DOHH2 (cell line): ENCODE data around the gene GPATCH11.

Experiments used
- H3F3A ChIP-seq: fragments of 200-600 bp; sonication (generic), shearing (Covaris generic); 2 replicates; pipeline ENCODE4 v1.6.0; 2016; ENCODE audit warnings: antibody characterized with exemption, mild to moderate bottlenecking; ENCODE audit not compliant: control insufficient read depth, insufficient read depth
- H3K27ac ChIP-seq: fragments of 200-600 bp; sonication (generic); 2 replicates; pipeline ENCODE4 v1.5.1; 2014; ENCODE audit warnings: low read depth, mild to moderate bottlenecking, low read length, moderate library complexity
- H3K27me3 ChIP-seq: fragments of 200-600 bp; sonication (generic); 2 replicates; pipeline ENCODE4 v1.6.1; 2014; ENCODE audit warnings: mild to moderate bottlenecking, low read length, mixed read lengths; ENCODE audit not compliant: control insufficient read depth
- H3K36me3 ChIP-seq: fragments of 200-600 bp; sonication (generic); 2 replicates; pipeline ENCODE4 v1.6.1; 2014; ENCODE audit warnings: mild to moderate bottlenecking, low read length, moderate library complexity, mixed read lengths; ENCODE audit not compliant: control insufficient read depth
- H3K4me1 ChIP-seq: fragments of 200-600 bp; sonication (generic); 2 replicates; pipeline ENCODE4 v1.6.1; 2014; ENCODE audit warnings: mild to moderate bottlenecking, low read length, mixed read lengths; ENCODE audit not compliant: control insufficient read depth
- H3K4me2 ChIP-seq: fragments of 200-600 bp; sonication (generic); 2 replicates; pipeline ENCODE4 v1.6.0; 2014; ENCODE audit warnings: mild to moderate bottlenecking, low read length, moderate library complexity
- H3K4me3 ChIP-seq: fragments of 200-600 bp; sonication (generic); 2 replicates; pipeline ENCODE4 v1.5.1; 2014; ENCODE audit warnings: mild to moderate bottlenecking, low read length, mixed read lengths
- H3K79me2 ChIP-seq: fragments of 200-600 bp; sonication (generic); 2 replicates; pipeline ENCODE4 v1.6.1; 2014; ENCODE audit warnings: mild to moderate bottlenecking, low read length, mixed read lengths; ENCODE audit not compliant: control insufficient read depth
- H3K9me2 ChIP-seq: fragments of 200-600 bp; sonication (generic); replicated peaks from 2 replicates; pipeline ENCODE4 v1.6.1; 2014; ENCODE audit warnings: mild to moderate bottlenecking, low read length, mixed read lengths; ENCODE audit not compliant: control insufficient read depth
- H3K9me3 ChIP-seq: fragments of 200-600 bp; sonication (generic); 2 replicates; pipeline ENCODE4 v1.6.1; 2014; ENCODE audit warnings: antibody characterized with exemption, low read length, mixed read lengths; ENCODE audit not compliant: control insufficient read depth, insufficient read depth
- H4K20me1 ChIP-seq: fragments of 200-600 bp; sonication (generic); 2 replicates; pipeline ENCODE4 v1.6.0; 2014; ENCODE audit warnings: low read depth, mild to moderate bottlenecking, antibody characterized with exemption, low read length, moderate library complexity; ENCODE audit not compliant: control insufficient read depth, insufficient read depth
- EZH2phosphoT487 ChIP-seq: fragments of 200-600 bp; sonication (generic); IDR thresholded peaks from 2 replicates; pipeline ENCODE4 v1.6.1; 2017; ENCODE audit warnings: borderline replicate concordance, mild to moderate bottlenecking, antibody characterized with exemption, low read length, moderate library complexity, mixed read lengths
- TF ChIP-seq, protein P1 (sequence below): fragments of 200-600 bp; sonication (generic); IDR thresholded peaks from one replicate; pipeline ENCODE4 v1.5.1; 2014; ENCODE audit warnings: antibody characterized with exemption, mild to moderate bottlenecking, low read depth, low read length; ENCODE audit not compliant: poor library complexity, severe bottlenecking

The GPATCH11 gene

DNA sequence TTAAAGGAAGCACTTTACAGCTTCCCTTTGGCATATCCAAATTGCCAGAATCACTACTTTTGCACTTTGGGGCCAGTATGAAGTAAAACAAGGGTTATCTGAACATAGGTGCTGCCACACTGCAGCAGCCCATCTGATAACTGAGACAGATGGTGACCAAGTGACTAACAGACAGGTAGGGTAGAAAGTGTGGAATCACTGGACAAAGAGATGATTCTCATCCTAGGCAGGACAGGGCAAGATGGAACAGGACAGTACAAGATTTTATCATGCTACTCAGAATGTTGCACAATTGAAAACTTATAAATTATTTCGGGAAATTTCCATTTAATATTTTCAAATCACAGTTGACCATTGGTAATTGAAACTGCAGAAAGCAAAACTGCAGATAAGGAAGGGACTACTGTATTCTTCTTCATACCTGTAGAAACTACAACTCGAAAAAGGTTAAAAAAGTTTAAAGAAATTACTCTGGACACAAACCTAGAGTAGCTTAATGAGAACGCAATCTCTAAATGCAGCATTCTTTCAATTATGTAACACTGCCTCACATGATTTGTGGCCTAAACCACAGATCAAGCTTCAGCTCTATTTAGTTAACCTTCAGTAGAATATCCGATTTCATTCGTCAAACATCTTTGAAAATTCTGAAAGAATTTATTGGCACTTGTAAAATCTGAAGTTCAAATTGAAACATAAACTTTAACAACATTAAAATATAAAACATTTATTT is 31.6 kb upstream of the GPATCH11 start:
- Histone ChIP-seq H3K27me3 (no peaks in the 10 kb centered on the region), H3F3A (no peaks in the 10 kb centered on the region), H3K9me3 (no peaks in the 10 kb centered on the region), H3K27ac (no peak overlapping the region), H3K4me3 (no peak overlapping the region), H4K20me1 (no peaks in the 10 kb centered on the region), H3K9me2 (no peaks in the 10 kb centered on the region), H3K4me2 (no peak overlapping the region), H3K36me3 (peaks cover 38% of the 10 kb centered on the region), H3K4me1 (no peaks in the 10 kb centered on the region), H3K79me2 (no peaks in the 10 kb centered on the region)
- no peak for TF ChIP-seq EZH2phosphoT487
- TF ChIP-seq, protein P1, sequence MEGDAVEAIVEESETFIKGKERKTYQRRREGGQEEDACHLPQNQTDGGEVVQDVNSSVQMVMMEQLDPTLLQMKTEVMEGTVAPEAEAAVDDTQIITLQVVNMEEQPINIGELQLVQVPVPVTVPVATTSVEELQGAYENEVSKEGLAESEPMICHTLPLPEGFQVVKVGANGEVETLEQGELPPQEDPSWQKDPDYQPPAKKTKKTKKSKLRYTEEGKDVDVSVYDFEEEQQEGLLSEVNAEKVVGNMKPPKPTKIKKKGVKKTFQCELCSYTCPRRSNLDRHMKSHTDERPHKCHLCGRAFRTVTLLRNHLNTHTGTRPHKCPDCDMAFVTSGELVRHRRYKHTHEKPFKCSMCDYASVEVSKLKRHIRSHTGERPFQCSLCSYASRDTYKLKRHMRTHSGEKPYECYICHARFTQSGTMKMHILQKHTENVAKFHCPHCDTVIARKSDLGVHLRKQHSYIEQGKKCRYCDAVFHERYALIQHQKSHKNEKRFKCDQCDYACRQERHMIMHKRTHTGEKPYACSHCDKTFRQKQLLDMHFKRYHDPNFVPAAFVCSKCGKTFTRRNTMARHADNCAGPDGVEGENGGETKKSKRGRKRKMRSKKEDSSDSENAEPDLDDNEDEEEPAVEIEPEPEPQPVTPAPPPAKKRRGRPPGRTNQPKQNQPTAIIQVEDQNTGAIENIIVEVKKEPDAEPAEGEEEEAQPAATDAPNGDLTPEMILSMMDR = no peak

- peaks cover 56% of the 10 kb centered on the region for H3K36me3 ChIP-seq
These were observed 24.5 kb upstream of the GPATCH11 start for GRCh38 chr2:37059841-37060240.

GRCh38 chr2:37060446-37060845 is 23.9 kb upstream of the GPATCH11 start:
- no peaks in the 10 kb centered on the region for H3K4me1 ChIP-seq

More at GRCh38 chr2:37059841-37060240, 24.5 kb upstream of the GPATCH11 start:
- TF ChIP-seq, protein P1 = no peak
- TF ChIP-seq EZH2phosphoT487 = no peak
- no peaks in the 10 kb centered on the region for H3K9me3 ChIP-seq
- H4K20me1 ChIP-seq = no peaks in the 10 kb centered on the region
- no peaks in the 10 kb centered on the region for H3K27me3 ChIP-seq
- no peak overlapping the region for H3K4me2 ChIP-seq
- no peaks in the 10 kb centered on the region; the same call in 1 of the 2 replicates for H3F3A ChIP-seq
- no peak overlapping the region for H3K4me3 ChIP-seq
- H3K27ac ChIP-seq = no peak overlapping the region
- H3K79me2 ChIP-seq = no peaks in the 10 kb centered on the region
- no peaks in the 10 kb centered on the region for H3K4me1 ChIP-seq
- no peaks in the 10 kb centered on the region for H3K9me2 ChIP-seq

More at GRCh38 chr2:37060446-37060845, 23.9 kb upstream of the GPATCH11 start:
- H3K79me2 ChIP-seq = no peaks in the 10 kb centered on the region
- H3K36me3 ChIP-seq = peaks cover 57% of the 10 kb centered on the region
- TF ChIP-seq EZH2phosphoT487 = no peak
- TF ChIP-seq, protein P1 = no peak
- no peaks in the 10 kb centered on the region for H4K20me1 ChIP-seq
- H3K9me3 ChIP-seq = no peaks in the 10 kb centered on the region
- no peak overlapping the region for H3K27ac ChIP-seq
- H3K4me2 ChIP-seq = no peak overlapping the region
- H3K4me3 ChIP-seq = no peak overlapping the region
- H3F3A ChIP-seq = no peaks in the 10 kb centered on the region; the same call in 1 of the 2 replicates
- H3K9me2 ChIP-seq = no peaks in the 10 kb centered on the region
- H3K27me3 ChIP-seq = no peaks in the 10 kb centered on the region
